MG63 (cell line): ENCODE measurements around the gene RETSAT. TPM values are rescaled to one million over a fixed set of nuclear protein-coding genes. Genes with fewer than 3 reads are reported as not detected.
A peak's percentile ranks its signal among the peaks of the same experiment; 100 is the strongest.

Experiments
- DNase-seq: peaks from one replicate; pipeline ENCODE4 v3.0.0-alpha.2; 2020
- H3K27me3 ChIP-seq: fragments of 250-450 bp; sonication (Bioruptor Pico); 2 replicates; pipeline ENCODE4 v1.5.1; 2020; ENCODE audit warnings: mild to moderate bottlenecking, moderate library complexity
- H3K36me3 ChIP-seq: fragments of 250-450 bp; sonication (Bioruptor Pico); 2 replicates; pipeline ENCODE4 v1.5.1; 2020; ENCODE audit warnings: mild to moderate bottlenecking, moderate library complexity
- H3K4me3 ChIP-seq: fragments of 250-450 bp; sonication (Bioruptor Pico); 2 replicates; pipeline ENCODE4 v1.5.1; 2020; ENCODE audit warnings: mild to moderate bottlenecking, moderate library complexity
- H3K9me3 ChIP-seq: fragments of 250-450 bp; sonication (Bioruptor Pico); 2 replicates; pipeline ENCODE4 v1.5.1; 2020; ENCODE audit warnings: mild to moderate bottlenecking, moderate library complexity
- total RNA-seq: library from RNA; depleted of rRNA; stranded (reverse); fragments of >200 nt; shearing (Covaris generic); gene quantifications from 2 replicates; pipeline ENCODE4 v1.2.3, GENCODE V29; 2014; ENCODE audit warnings: low replicate concordance; rRNA removed

RETSAT gene
- 28.3 and 40.1 TPM in 2 replicates for total RNA-seq

- DNase-seq = peak; percentile 99
- H3K36me3 ChIP-seq = peaks cover 52% of the 10 kb centered on the region
- no peaks in the 10 kb centered on the region for H3K9me3 ChIP-seq
- peak within 1 kb of the TSS; percentile 90 for H3K4me3 ChIP-seq
- no peaks in the 10 kb centered on the region for H3K27me3 ChIP-seq
Measured at GRCh38 chr2:85354286-85355072, at the start of gene RETSAT, which contains the start of gene ELMOD3. Gene RETSAT (minus strand): TSS chr2:85354528. CDS start chr2:85354507, 21 bp downstream. Gene ELMOD3 (plus strand): TSS chr2:85354769. CDS start chr2:85357199, 2,430 bp downstream.

GRCh38 chr2:85401844-85402243, 47.5 kb upstream of the RETSAT start:
- peaks cover 62% of the 10 kb centered on the region for H3K36me3 ChIP-seq
- H3K9me3 ChIP-seq = peaks cover 10% of the 10 kb centered on the region
- DNase-seq = no peak
- no peaks in the 10 kb centered on the region for H3K27me3 ChIP-seq
- no peak overlapping the region for H3K4me3 ChIP-seq

- Histone ChIP-seq H3K36me3 (peaks cover 66% of the 10 kb centered on the region), H3K27me3 (no peaks in the 10 kb centered on the region), H3K4me3 (no peak overlapping the region), H3K9me3 (peaks cover 10% of the 10 kb centered on the region)
- no peak for DNase-seq
Measured at GRCh38 chr2:85401464-85401805, 47.1 kb upstream of the RETSAT start.

- no peak for DNase-seq
Measured at GRCh38 chr2:85400541-85401463, 46.5 kb upstream of the RETSAT start.

GRCh38 chr2:85400023-85400422, 45.7 kb upstream of the RETSAT start:
- H3K36me3 ChIP-seq = peaks cover 74% of the 10 kb centered on the region
- H3K4me3 ChIP-seq = no peak overlapping the region
- no peak for DNase-seq
- H3K27me3 ChIP-seq = no peaks in the 10 kb centered on the region
- H3K9me3 ChIP-seq = peaks cover 10% of the 10 kb centered on the region

More at GRCh38 chr2:85400541-85401463, 46.5 kb upstream of the RETSAT start:
- H3K36me3 ChIP-seq = peaks cover 67% of the 10 kb centered on the region
- H3K4me3 ChIP-seq = no peak overlapping the region
- H3K9me3 ChIP-seq = peaks cover 10% of the 10 kb centered on the region
- no peaks in the 10 kb centered on the region for H3K27me3 ChIP-seq

GRCh38 chr2:85399183-85399455, 44.8 kb upstream of the RETSAT start:
- Histone ChIP-seq H3K4me3 (no peak overlapping the region), H3K27me3 (no peaks in the 10 kb centered on the region), H3K36me3 (peaks cover 77% of the 10 kb centered on the region), H3K9me3 (peaks cover 7% of the 10 kb centered on the region)
- DNase-seq = no peak

- Histone ChIP-seq H3K4me3 (no peak overlapping the region), H3K27me3 (no peaks in the 10 kb centered on the region), H3K36me3 (peaks cover 76% of the 10 kb centered on the region), H3K9me3 (peaks cover 2% of the 10 kb centered on the region)
- DNase-seq = no peak
Measured at GRCh38 chr2:85398426-85399182, 44.3 kb upstream of the RETSAT start.

GRCh38 chr2:85397925-85398331, 43.6 kb upstream of the RETSAT start:
- H3K9me3 ChIP-seq = no peaks in the 10 kb centered on the region
- no peak overlapping the region for H3K4me3 ChIP-seq
- peaks cover 80% of the 10 kb centered on the region for H3K36me3 ChIP-seq
- no peak for DNase-seq
- no peaks in the 10 kb centered on the region for H3K27me3 ChIP-seq

GRCh38 chr2:85396531-85397470, 42.5 kb upstream of the RETSAT start:
- no peak for DNase-seq
- peaks cover 84% of the 10 kb centered on the region for H3K36me3 ChIP-seq
- H3K27me3 ChIP-seq = no peaks in the 10 kb centered on the region
- no peak overlapping the region for H3K4me3 ChIP-seq
- H3K9me3 ChIP-seq = no peaks in the 10 kb centered on the region

GRCh38 chr2:85395912-85396475, 41.7 kb upstream of the RETSAT start:
- Histone ChIP-seq H3K27me3 (no peaks in the 10 kb centered on the region), H3K36me3 (peaks cover 84% of the 10 kb centered on the region), H3K9me3 (no peaks in the 10 kb centered on the region), H3K4me3 (no peak overlapping the region)
- no peak for DNase-seq

GRCh38 chr2:85394976-85395375, 40.6 kb upstream of the RETSAT start:
- Histone ChIP-seq H3K36me3 (peaks cover 84% of the 10 kb centered on the region), H3K9me3 (no peaks in the 10 kb centered on the region), H3K4me3 (no peak overlapping the region), H3K27me3 (no peaks in the 10 kb centered on the region)
- no peak for DNase-seq

- peak; percentile 47 for DNase-seq
- no peaks in the 10 kb centered on the region for H3K9me3 ChIP-seq
- no peaks in the 10 kb centered on the region for H3K27me3 ChIP-seq
- H3K36me3 ChIP-seq = peaks cover 81% of the 10 kb centered on the region
- H3K4me3 ChIP-seq = no peak overlapping the region
Measured at GRCh38 chr2:85394261-85394681, 39.9 kb upstream of the RETSAT start.

GRCh38 chr2:85393836-85394235, 39.5 kb upstream of the RETSAT start:
- peaks cover 80% of the 10 kb centered on the region for H3K36me3 ChIP-seq
- no peaks in the 10 kb centered on the region for H3K9me3 ChIP-seq
- peak; percentile 90 for DNase-seq
- H3K4me3 ChIP-seq = no peak overlapping the region
- H3K27me3 ChIP-seq = no peaks in the 10 kb centered on the region

GRCh38 chr2:85390941-85391669, 36.8 kb upstream of the RETSAT start:
- peaks cover 64% of the 10 kb centered on the region for H3K36me3 ChIP-seq
- no peaks in the 10 kb centered on the region for H3K27me3 ChIP-seq
- H3K9me3 ChIP-seq = no peaks in the 10 kb centered on the region
- peak; percentile 47 for DNase-seq
- no peak overlapping the region for H3K4me3 ChIP-seq
